DMS53 treated with DMSO at 0.1 percent for 48 hours (cell line): ENCODE data around the gene SENP8.

Experiments used
- DNase-seq: peaks from one replicate; lab custom pipeline; 2025; ENCODE audit not compliant: unreplicated experiment; lab: John Stamatoyannopoulos, UW

Gene SENP8

GRCh38 chr15:72112805-72113204, 5.4 kb upstream of the SENP8 start:
- no peak for DNase-seq

- no peak for DNase-seq
Observed at GRCh38 chr15:72113347-72114031, 4.7 kb upstream of the SENP8 start.

GRCh38 chr15:72116731-72117485, 1.3 kb upstream of the SENP8 start:
- no peak for DNase-seq

GRCh38 chr15:72117486-72118016, 652 bp upstream of the SENP8 start:
- no peak for DNase-seq

- DNase-seq: no peak
Observed at GRCh38 chr15:72124218-72124617, 6.0 kb downstream of the SENP8 start.

- no peak for DNase-seq
Observed at GRCh38 chr15:72127724-72128322, 9.6 kb downstream of the SENP8 start.

- no peak for DNase-seq
Observed at GRCh38 chr15:72128359-72128758, 10.2 kb downstream of the SENP8 start.

GRCh38 chr15:72130272-72130671, 12.1 kb downstream of the SENP8 start:
- no peak for DNase-seq

GRCh38 chr15:72131922-72132321, 13.7 kb downstream of the SENP8 start:
- no peak for DNase-seq

GRCh38 chr15:72133211-72133610, 15.0 kb downstream of the SENP8 start:
- no peak for DNase-seq

- DNase-seq: no peak
Observed at GRCh38 chr15:72135719-72136118, 17.5 kb downstream of the SENP8 start.

- no peak for DNase-seq
Observed at GRCh38 chr15:72136170-72137051, 18.2 kb downstream of the SENP8 start.

GRCh38 chr15:72139667-72140066, 21.5 kb downstream of the SENP8 start:
- no peak for DNase-seq

GRCh38 chr15:72140088-72140487, 21.9 kb downstream of the SENP8 start:
- no peak for DNase-seq

GRCh38 chr15:72141171-72142084, 23.2 kb downstream of the SENP8 start:
- no peak for DNase-seq

GRCh38 chr15:72146221-72146620, 28.0 kb downstream of the SENP8 start:
- no peak for DNase-seq

- DNase-seq: no peak
Observed at GRCh38 chr15:72146934-72147333, 28.7 kb downstream of the SENP8 start.

- no peak for DNase-seq
Observed at GRCh38 chr15:72147418-72147817, 29.2 kb downstream of the SENP8 start.

GRCh38 chr15:72153269-72154000, 35.2 kb downstream of the SENP8 start:
- DNase-seq: no peak
